ENCODE results near the gene PSORS1C1.
A peak's percentile ranks its signal among the peaks of the same experiment; 100 is the strongest.
"Not testable (repeated sequence)": the region's sequence is repeated elsewhere in the genome, so short reads cannot be mapped to it uniquely, and the experiment has no call there.

The PSORS1C1 gene

DNA sequence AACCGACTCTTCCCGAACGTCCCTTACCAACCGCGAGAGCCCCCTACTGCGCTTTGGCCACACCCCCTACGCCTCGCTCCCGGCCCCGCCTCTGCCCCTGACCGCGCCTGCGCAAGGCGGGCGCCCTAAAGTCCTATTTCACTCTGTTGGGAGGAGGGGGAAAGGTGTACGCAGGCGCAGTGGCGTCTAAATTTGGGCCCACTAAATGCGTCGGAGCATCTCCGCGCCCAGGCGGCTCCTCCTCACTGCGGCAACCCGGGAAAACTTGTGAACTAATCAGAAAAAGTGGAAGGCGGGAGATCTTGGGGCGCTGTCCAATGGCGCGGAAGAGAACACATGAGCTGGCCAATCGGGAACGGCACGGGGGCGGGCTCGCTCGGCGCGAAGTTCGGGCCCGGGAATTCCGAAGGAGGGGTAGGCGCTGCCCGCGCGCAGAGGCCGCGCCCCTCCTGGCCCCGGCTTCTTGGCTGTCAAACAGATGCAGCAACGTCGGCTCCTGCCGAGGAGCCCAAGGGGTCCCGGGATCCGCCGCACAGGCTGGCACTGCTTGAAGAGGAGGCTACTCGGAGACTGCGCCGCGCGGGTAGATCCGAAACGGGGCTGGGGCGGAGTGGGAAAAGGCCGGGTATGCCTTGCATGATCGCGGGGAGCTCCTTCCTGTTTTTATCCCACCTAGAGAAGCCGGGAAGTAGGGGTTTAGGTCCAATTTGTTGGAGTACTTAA is 43.7 kb downstream of the PSORS1C1 start, which contains the start of gene TCF19:
TSS of gene TCF19 (plus strand) at position 450 of the 723 bp plus-strand sequence. CDS start 881 bp downstream, outside the sequence.
- peak; percentile 96 to 99 (median 98) for DNase-seq (ENCODE audit: low read depth in 4 of 4, low spot score in 1 of 4)

DNA sequence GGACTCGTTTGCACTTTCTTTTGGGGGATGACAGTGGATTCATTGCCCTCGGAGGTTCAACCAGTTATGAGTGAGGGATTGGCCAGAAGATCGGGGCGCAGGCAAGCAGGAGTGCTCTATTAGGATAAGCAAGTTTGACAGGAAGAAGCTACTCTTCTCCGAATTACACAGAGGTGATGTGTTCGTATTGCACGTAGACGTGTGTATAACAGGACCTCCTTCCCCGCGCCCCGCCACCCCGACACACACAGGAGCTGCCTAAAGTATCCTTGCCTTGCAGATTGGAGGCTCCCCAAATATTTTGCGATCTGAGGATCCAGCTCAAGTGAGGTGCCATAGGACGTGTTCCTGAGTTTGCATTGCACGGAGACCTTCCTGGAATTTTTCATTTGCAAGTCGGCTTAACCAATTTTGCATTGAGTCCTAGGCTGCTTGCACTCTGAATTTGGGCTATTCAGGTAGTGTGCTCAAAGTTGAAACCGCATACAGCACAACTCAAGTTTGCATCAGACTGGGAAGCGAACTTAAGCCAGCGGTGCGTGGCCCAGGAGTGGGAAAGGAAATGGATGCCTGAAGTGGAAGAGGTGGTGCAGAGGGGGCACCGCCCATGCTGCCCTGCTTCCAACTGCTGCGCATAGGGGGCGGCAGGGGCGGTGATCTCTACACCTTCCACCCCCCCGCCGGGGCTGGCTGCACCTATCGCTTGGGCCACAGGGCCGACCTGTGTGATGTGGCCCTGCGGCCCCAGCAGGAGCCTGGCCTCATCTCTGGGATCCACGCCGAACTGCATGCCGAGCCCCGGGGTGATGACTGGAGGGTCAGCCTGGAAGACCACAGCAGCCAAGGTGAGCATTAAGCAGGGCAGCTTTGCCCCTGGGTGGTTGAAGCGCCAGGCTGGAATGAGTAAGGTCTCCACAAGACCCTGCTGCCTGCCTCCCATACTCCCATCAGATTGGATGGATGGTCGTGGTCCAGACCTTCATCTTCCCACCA is 44.6 kb downstream of the PSORS1C1 start:
- DNase-seq (ENCODE audit: low read depth in 4 of 4, low spot score in 1 of 4) = peak in 1 of 4 experiments; percentile 8

DNA sequence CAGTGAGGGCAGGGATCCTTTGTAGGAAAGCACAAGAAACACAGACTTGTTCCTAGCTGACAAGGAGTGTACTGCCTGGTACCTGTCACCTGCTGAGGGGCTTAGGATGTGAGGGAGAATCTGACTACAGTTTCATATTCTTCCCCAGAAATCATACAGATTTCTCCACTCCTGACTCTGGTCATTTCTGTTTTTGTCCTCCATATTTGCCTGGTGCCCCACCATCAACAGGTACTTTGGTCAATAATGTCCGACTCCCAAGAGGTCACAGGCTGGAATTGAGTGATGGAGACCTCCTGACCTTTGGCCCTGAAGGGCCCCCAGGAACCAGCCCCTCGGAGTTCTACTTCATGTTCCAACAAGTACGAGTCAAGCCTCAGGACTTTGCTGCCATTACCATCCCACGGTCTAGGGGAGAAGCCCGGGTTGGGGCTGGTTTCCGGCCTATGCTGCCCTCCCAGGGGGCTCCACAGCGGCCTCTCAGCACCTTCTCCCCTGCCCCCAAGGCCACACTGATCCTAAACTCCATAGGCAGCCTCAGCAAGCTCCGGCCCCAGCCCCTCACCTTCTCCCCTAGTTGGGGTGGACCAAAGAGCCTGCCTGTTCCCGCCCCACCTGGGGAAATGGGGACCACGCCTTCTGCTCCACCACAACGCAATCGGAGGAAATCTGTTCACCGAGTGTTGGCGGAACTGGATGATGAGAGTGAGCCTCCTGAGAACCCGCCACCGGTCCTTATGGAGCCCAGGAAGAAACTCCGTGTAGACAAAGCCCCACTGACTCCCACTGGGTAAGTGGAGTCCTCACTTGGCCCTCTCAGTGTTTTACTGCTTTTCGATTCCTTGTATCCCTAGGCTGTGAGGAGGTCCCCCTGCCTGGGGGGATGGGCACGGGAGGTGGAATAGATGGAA is 46.9 kb downstream of the PSORS1C1 start:
- no peak for DNase-seq (ENCODE audit: low read depth in 4 of 4, low spot score in 1 of 4)

DNA sequence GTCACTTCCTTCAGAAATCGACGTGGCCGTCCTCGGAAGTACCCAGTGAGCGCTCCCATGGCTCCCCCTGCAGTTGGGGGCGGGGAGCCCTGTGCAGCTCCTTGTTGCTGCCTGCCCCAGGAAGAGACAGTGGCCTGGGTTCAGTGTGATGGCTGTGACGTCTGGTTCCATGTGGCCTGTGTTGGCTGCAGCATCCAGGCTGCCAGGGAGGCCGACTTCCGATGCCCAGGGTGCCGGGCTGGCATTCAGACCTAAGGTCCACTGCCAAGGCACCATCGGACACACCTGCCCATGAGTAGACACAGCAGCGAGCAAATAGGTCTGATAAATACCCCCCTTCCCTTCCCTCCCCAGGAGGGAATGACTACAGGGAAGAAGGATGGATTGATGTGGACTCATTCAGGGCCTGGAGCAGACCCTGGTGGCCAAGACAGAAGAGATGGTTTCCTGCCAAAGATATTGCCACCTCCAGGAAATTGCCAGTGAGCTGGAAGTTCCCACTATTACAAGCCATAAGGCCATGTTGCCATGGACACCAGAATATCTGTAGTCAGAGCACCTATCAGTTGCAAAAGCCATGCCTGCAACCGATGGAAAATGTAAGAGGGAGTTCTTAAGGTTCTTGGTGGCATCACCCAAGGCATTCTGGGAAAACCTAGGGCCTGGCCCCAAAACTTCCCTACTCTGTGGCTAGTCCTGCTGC is 48.0 kb downstream of the PSORS1C1 start:
- DNase-seq (ENCODE audit: low read depth in 4 of 4, low spot score in 1 of 4) = no peak

DNA sequence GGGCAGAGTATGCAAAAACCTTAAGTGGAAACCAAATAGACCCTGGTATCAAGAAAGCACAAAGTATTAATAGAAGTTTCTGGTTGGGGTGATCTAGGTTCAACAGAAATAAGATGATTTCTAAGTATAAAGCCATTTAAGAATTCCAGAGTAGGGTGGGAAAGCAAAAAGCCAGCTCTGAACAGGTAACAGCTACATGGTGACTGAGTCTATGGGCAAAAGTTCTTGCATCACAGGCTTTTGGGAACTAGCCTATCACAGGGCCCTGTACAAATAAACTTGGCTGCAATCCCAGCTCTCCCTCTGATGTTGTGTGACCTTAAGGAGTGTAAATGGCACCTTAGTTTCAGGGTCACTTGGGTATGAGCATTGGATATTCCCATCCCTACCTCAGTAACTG is 49.3 kb downstream of the PSORS1C1 start:
- no peak for DNase-seq (ENCODE audit: low read depth in 4 of 4, low spot score in 1 of 4)

DNA sequence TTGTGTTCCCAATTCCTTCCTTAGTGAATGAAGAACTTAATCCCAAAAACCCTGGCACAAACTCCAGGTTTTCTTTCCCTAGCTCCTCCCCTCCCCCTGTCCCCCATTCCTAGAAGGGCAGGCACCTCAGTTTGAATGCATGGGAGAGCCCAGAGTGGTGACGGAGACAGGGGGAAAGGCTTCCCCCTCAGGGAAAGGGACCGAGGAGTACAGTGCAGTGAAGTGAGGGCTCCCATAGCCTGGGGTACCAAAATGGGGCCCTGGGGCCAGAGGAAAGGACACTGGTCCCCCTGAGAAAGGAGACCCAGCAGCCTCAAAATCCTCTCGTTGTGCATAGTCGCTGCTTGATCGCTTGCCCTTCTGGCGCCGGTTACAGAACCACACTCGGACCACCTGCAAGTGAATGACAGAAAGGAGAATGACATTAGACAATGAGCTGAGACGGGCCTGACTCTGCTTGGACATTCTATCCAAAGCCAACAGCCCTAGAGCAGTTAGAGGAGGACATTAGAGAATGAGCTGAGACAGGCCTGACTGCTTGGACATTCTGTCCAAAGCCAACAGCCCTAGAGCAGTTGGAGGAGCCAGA is 50.0 kb downstream of the PSORS1C1 start:
- DNase-seq (ENCODE audit: low read depth in 4 of 4, low spot score in 1 of 4) = not testable (repeated sequence)

DNA sequence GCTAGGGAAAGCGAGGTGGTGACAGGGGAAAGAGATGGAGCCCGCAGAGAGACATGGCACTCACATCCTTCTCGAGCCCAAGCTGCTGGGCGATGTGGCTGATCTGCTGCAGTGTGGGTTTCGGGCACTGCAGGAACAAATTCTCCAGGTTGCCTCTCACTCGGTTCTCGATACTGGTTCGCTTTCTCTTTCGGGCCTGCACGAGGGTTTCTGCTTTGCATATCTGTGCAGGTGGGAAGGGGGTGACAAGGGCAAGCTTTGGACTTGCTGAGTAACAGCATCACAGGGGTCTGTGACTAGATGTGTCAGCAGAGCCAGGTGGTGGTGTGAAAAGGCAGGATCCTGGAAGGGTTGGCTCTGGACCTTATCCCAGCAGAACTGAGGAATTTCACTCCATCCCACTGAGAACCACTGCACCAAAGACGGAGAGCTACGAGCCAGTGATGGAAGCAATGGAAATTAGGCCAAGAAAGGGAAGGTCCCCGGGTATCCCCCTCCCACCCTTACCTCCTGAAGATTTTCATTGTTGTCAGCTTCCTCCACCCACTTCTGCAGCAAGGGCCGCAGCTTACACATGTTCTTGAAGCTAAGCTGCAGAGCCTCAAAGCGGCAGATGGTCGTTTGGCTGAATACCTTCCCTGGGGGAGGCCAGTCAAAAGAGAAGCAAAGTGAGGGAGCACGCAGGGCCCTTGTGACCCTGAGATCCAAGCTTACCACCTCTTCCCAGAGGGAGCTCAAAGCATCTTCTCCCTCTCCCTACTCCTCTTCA is 50.6 kb downstream of the PSORS1C1 start:
- DNase-seq (ENCODE audit: low read depth in 4 of 4, low spot score in 1 of 4) = not testable (repeated sequence)

DNA sequence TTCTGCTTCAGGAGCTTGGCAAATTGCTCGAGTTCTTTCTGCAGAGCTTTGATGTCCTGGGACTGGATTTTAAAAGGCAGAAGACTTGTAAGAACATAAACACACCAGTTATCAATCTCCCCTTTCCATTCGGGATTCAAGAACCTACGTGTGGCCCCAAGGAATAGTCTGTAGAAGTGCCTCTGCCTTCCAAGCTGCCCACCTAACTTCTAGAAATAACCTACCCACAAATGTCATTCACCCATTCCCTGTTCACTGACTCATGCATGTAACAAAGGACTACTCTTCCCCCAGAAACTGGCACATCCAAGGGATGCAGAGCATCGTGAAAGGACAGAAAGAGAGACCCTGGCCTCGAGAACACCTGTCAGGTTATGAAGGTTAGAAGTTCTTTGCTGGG is 51.4 kb downstream of the PSORS1C1 start:
- DNase-seq (ENCODE audit: low read depth in 4 of 4, low spot score in 1 of 4) = no peak

DNA sequence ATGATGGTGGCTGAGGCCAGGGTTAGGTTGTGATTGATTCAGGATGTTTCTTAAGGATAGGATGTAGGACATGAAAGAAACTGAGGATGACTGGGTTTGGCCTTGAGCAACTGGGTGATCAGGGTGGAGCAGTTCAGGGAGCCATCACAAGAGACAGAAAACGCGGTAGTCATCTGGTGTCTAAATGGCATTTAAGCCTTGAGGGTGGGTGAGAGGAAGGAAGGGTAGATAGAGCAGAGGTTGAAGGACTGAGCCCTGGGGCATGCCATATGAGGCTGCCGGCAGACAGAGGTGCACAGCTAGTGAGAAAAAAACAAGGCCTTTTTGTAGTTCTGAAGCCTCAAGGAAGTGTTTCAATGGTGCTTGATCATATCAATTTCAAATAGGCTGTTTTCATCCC is 54.0 kb downstream of the PSORS1C1 start:
- DNase-seq (ENCODE audit: low read depth in 4 of 4, low spot score in 1 of 4) = no peak

DNA sequence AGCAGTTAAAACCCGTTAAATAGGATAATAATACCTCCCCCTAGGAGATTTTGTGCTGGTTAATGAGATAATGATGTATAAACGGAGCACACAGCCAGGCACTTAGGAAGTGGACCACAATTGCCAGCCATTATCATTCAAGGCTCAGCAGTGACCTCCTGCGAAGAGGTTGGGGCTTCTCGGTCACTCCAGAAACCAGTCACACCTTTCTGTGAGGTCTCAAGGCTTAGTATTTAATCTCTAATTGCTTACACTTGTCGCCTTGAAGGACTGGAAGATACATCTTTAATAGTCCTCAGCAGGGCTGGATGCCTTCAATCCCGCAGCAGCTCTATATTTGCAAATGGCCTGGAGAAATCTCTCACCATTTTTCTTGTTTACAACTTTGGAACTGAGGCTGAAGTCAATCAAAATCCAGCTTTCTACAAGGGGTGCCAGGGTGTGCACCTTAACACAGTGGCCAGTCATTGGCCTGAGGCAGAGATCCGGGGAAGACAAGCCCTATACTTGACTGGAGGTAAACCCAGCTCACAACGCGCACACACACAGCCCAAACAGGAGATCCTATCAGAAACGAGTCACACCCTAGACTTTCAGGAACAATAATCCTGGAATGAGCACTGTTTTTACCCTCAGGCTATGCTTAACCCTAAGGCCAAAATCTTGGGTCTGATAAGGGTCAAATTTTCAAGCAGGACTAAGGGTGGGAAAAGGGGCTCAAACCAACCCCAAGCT is 54.7 kb downstream of the PSORS1C1 start:
- DNase-seq (ENCODE audit: low read depth in 4 of 4, low spot score in 1 of 4) = no peak

DNA sequence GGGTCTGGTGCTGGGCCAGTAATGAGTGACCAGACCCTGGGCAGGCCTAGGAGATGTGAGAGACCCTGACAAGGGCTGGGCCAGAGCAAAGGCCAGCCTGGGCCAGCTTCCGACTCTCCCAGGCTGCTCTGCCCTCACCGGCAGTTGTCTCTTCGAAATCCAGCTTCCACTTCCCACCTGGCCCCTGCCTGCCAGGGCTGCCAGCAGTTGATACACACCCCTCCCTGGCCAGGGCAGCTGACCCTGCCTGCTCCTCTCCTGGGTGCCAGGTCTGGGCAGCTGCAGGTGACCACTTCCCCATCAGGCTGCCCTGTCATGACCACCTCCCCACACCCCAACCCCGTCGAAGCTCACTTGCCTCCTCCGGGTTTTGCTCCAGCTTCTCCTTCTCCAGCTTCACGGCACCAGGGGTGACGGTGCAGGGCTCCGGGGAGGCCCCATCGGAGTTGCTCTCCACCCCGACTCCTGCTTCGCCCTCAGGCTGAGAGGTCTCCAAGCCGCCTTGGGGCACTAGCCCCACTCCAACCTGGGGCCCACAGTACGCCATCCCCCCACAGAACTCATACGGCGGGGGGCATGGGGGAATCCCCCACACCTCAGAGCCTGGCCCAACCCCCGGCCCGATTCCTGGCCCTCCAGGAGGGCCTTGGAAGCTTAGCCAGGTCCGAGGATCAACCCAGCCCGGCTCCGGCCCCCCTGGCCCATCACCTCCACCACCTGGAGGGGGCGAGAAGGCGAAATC is 55.4 kb downstream of the PSORS1C1 start:
- DNase-seq (ENCODE audit: low read depth in 4 of 4, low spot score in 1 of 4) = not testable (repeated sequence)

DNA sequence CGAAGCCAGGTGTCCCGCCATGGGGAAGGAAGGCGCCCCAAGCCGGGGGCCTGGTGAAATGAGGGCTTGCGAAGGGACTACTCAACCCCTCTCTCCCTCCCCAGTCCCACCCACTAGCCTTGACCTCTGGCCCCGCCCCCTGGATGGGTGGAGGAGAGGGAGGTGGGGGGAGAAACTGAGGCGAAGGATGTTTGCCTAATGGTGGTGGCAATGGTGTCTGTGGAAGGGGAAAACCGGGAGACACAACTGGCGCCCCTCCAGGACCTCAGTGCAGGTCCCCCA is 55.9 kb downstream of the PSORS1C1 start, which contains the start of gene POU5F1:
TSS of gene POU5F1 (minus strand) at position 83 of the 282 bp plus-strand sequence. CDS start at position 21, 62 bp downstream.
- DNase-seq (ENCODE audit: low read depth in 4 of 4, low spot score in 1 of 4) = no peak

DNA sequence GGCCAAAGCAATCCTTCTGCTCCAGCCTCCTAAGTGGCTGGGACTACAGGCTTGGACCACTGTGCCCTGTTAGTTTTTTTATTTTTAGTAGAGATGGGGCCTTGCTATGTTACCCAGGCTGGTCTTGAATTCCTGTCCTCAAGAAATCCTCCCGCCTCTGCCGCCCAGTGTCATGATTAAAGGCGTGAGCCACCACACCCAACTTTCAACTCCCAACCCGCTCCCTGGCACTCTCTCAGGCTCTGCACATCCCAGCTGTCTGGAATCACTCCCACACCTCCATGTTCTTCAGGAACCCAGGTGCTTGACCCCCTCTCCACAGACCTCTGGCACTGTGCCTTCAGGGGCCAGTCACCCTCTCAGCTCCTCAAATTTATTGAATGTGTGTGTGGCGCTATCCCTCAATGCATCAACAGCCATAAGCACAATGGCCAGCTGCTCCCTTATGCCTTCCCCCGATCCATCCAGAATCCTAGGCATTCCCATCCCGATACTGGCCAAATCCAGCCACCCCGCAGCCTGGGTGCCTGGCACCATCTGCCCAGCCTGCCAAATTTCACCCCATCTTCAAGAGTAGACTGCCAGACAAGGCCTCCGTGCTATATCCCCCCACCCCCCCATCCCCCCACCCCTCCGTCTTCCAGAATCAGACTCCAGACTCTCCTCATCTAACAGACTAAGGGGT is 56.5 kb downstream of the PSORS1C1 start:
- no peak for DNase-seq (ENCODE audit: low read depth in 4 of 4, low spot score in 1 of 4)

DNA sequence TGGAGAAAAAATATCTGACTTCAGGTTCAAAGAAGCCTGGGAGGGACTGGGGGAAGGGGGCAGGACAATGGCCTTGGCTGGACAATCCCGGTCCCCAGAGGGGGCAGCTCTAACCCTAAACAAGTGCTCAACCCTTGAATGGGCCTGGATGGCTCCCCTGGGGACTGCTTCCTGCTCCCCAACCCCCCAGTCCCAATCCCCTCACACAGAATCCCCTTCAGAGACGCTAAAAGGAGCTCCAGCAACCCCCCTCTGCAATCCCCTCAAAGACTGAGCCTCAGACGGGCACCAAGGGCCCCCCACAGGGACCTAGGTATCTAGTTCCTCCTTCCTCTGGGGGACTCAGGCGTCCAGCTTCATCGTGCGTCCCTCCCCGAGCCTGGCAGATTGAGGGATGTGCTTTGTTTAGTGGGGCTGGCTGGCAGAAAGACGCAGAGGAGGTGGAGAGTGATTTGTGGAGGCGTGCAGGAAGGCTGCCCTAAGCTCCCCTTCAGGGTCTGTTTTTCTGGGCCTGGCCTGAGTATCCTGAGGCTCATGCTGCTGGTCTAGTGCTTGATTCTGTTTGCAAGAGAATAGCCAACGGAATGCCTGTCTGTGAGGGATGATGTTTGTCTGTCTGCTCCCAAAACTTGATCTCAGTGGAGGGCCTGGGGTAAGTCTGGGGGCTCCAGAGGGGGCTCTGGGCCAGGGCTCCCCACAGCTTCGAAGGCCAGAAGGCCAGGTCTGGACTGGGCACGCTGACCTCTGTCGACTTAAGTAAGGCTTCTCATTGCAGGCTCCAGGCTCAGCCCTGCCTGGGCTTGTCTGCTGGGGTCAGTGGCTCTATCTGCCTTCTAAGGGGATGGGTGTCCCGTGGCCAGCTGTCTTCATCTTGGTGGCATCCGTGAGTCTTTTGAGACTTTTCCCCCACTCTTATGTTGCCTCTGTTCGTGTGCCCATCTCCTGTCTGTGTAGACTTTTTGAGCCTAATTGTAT is 57.6 kb downstream of the PSORS1C1 start:
- DNase-seq (ENCODE audit: low read depth in 4 of 4, low spot score in 1 of 4) = no peak

DNA sequence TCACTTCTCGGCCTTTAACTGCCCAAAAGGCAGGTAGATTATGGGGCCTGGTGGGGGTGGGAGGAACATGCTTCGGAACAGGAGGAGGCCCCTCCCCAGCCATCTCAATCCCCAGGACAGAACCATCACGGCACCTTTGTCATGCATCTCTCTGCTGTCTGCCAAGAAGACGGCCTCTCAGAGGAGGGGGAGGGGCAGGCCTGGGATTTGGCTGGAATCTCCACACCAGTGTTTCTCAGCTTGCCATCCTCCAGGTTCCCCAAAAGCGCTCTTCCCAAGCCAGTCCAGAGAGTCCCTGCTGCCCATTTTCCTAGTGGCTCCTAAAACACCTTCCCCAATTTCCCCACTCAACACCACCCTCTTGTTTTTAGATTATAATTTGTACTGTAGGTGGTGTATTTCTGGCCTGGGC is 58.4 kb downstream of the PSORS1C1 start:
- DNase-seq (ENCODE audit: low read depth in 4 of 4, low spot score in 1 of 4) = no peak

DNA sequence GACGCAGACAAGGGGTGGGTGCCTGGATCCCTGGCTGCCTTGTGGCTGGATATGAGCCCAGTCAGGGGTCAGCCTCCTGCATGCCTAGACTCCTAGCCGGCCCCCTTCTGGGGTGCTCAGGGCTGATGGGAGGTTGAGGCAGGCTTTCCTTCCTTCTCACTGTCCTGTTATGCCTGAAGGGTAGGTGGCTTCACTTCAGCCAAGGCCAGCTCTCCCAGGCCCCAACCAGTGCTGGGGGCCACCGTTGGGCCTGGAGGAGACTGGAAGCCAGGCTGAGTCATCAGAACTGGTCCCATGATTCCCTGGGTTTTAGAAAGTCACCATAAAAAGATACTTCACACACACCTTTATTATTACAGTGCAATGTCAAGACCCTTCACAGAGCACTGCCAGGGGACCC is 58.8 kb downstream of the PSORS1C1 start:
- DNase-seq (ENCODE audit: low read depth in 4 of 4, low spot score in 1 of 4) = no peak
